Measurements from ENCODE around the gene EGF.

Gene EGF

GRCh38 chr4:109996526-109996925 is 83.8 kb downstream of the EGF start:
- DNase-seq (ENCODE audit: low spot score) = no peak

GRCh38 chr4:109998867-109999584 is 86.3 kb downstream of the EGF start:
- DNase-seq (ENCODE audit: low spot score) = no peak

GRCh38 chr4:109999585-109999912 is 86.9 kb downstream of the EGF start:
- no peak for DNase-seq (ENCODE audit: low spot score)

GRCh38 chr4:110002326-110002725 is 89.6 kb downstream of the EGF start:
- DNase-seq (ENCODE audit: low spot score) = no peak

GRCh38 chr4:110003401-110004187 is 90.9 kb downstream of the EGF start:
- no peak for DNase-seq (ENCODE audit: low spot score)

GRCh38 chr4:110004556-110004955 is 91.9 kb downstream of the EGF start:
- DNase-seq (ENCODE audit: low spot score) = no peak

- DNase-seq (ENCODE audit: low spot score) = no peak
Measured at GRCh38 chr4:110005461-110006056, 92.9 kb downstream of the EGF start.

GRCh38 chr4:110007217-110007616 is 94.5 kb downstream of the EGF start:
- no peak for DNase-seq (ENCODE audit: low spot score)

GRCh38 chr4:110008540-110008939 is 95.9 kb downstream of the EGF start:
- no peak for DNase-seq (ENCODE audit: low spot score)

- no peak for DNase-seq (ENCODE audit: low spot score)
Measured at GRCh38 chr4:110009550-110009949, 96.9 kb downstream of the EGF start.

- no peak for DNase-seq (ENCODE audit: low spot score)
Measured at GRCh38 chr4:110010797-110011196, 98.1 kb downstream of the EGF start.

- no peak for DNase-seq (ENCODE audit: low spot score)
Measured at GRCh38 chr4:110012917-110013316, 100.2 kb downstream of the EGF start.

GRCh38 chr4:110014233-110014632 is 101.5 kb downstream of the EGF start:
- no peak for DNase-seq (ENCODE audit: low spot score)

GRCh38 chr4:110019153-110019552 is 106.5 kb downstream of the EGF start:
- no peak for DNase-seq (ENCODE audit: low spot score)

GRCh38 chr4:110020139-110020538 is 107.5 kb downstream of the EGF start:
- no peak for DNase-seq (ENCODE audit: low spot score)

GRCh38 chr4:110020646-110021443 is 108.2 kb downstream of the EGF start:
- no peak for DNase-seq (ENCODE audit: low spot score)

GRCh38 chr4:110022457-110022856 is 109.8 kb downstream of the EGF start:
- DNase-seq (ENCODE audit: low spot score) = no peak

GRCh38 chr4:110025056-110025455 is 112.4 kb downstream of the EGF start:
- no peak for DNase-seq (ENCODE audit: low spot score)

- no peak for DNase-seq (ENCODE audit: low spot score)
Measured at GRCh38 chr4:110025718-110026117, 113.0 kb downstream of the EGF start.

GRCh38 chr4:110032603-110033002 is 119.9 kb downstream of the EGF start:
- DNase-seq (ENCODE audit: low spot score) = no peak

- DNase-seq (ENCODE audit: low spot score) = no peak
Measured at GRCh38 chr4:110033355-110034025, 120.8 kb downstream of the EGF start.

GRCh38 chr4:110034026-110034393 is 121.3 kb downstream of the EGF start:
- no peak for DNase-seq (ENCODE audit: low spot score)
